SJSA1 (cell line): ENCODE measurements around the gene KNOP1. TPM values are rescaled to one million over a fixed set of nuclear protein-coding genes. Genes with fewer than 3 reads are reported as not detected.

Experiments
- DNase-seq, 2 experiments: peaks; one replicate each; pipeline ENCODE4 v3.0.0-alpha.2; 2015 to 2020; ENCODE audit warnings: low spot score in 2 of 2, low read depth in 1 of 2
- H3K27ac ChIP-seq: fragments of 250-450 bp; sonication (Bioruptor Pico); 2 replicates; pipeline ENCODE4 v1.5.1; 2020; ENCODE audit warnings: mild to moderate bottlenecking, moderate library complexity
- H3K27me3 ChIP-seq: fragments of 250-450 bp; sonication (Bioruptor Pico); replicated peaks from 2 replicates; pipeline ENCODE4 v1.5.1; 2020; ENCODE audit warnings: mild to moderate bottlenecking, moderate library complexity
- H3K36me3 ChIP-seq: fragments of 250-450 bp; sonication (Bioruptor Pico); 2 replicates; pipeline ENCODE4 v1.5.1; 2020; ENCODE audit warnings: mild to moderate bottlenecking
- H3K4me1 ChIP-seq: fragments of 250-450 bp; sonication (Bioruptor Pico); replicated peaks from 2 replicates; pipeline ENCODE4 v1.6.1; 2021; ENCODE audit warnings: mild to moderate bottlenecking
- H3K4me3 ChIP-seq: fragments of 250-450 bp; sonication (Bioruptor Pico); 2 replicates; pipeline ENCODE4 v1.5.1; 2020; ENCODE audit warnings: mild to moderate bottlenecking
- H3K9me3 ChIP-seq: fragments of 250-450 bp; sonication (Bioruptor Pico); replicated peaks from 2 replicates; pipeline ENCODE4 v1.5.1; 2020; ENCODE audit warnings: mild to moderate bottlenecking
- total RNA-seq: library from RNA; depleted of rRNA; stranded (reverse); fragments of >200 nt; shearing (Covaris generic); gene quantifications from 2 replicates; pipeline ENCODE4 v1.2.3, GENCODE V29; 2014

Gene KNOP1
- total RNA-seq, 1 experiment from 2014 or later, result 23.1 TPM

DNA sequence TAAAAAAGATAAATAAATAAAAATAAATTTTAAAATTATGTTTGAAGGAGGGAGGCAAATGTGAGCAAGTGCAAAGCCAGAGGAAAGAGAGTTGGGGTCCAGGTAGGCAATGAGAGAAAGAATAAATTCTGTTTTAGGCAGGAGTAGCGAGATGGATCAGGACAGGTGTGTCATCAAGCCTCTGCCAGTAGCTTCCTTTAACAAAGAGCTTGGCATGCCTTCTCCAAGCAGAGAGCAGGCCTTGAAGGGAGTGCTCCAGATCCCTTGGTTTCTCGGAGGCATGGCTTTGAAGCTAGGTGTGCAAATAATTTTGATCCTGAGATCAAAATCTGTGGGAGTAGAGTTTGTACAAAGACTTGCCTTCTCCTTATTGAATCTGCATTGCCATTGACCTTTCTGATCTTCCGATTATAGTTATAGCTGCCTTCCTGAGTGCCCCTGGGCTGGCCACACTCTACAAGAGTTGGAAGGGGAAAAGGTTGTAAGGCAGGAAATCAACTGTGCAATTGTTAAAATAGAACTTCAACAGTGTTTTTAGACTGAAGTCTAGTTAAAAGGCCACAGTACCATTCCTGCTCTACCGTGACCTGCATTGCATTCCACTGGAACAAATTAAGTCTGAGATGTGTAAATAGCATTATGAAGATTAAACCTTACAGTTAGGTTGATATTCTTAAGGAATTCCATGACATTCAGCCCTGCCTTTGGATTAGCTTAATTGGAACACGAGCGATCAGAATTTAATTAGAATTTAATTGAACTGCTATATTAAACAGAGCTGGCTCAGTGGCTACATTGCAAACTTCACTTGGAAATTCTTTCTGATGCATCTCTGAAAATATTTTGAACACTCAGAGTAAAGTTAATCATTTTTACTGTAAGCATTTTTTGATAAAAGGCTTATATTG, 33.7 kb upstream of the KNOP1 start:
- H3K27ac ChIP-seq, result no peak overlapping the region
- no peak for DNase-seq
- H3K9me3 ChIP-seq, result no peaks in the 10 kb centered on the region
- H3K36me3 ChIP-seq, result no peaks in the 10 kb centered on the region
- peaks cover 45% of the 10 kb centered on the region for H3K4me1 ChIP-seq
- H3K27me3 ChIP-seq, result no peaks in the 10 kb centered on the region
- no peak overlapping the region for H3K4me3 ChIP-seq

- no peaks in the 10 kb centered on the region for H3K27me3 ChIP-seq
- DNase-seq, result no peak
- H3K4me1 ChIP-seq, result peaks cover 47% of the 10 kb centered on the region
- no peaks in the 10 kb centered on the region for H3K36me3 ChIP-seq
- H3K9me3 ChIP-seq, result no peaks in the 10 kb centered on the region
- H3K27ac ChIP-seq, result no peak overlapping the region
- no peak overlapping the region for H3K4me3 ChIP-seq
Measured at GRCh38 chr16:19749571-19750080, 31.6 kb upstream of the KNOP1 start.

GRCh38 chr16:19748389-19749168, 30.6 kb upstream of the KNOP1 start:
- Histone ChIP-seq H3K4me3 (no peak overlapping the region), H3K27me3 (no peaks in the 10 kb centered on the region), H3K9me3 (no peaks in the 10 kb centered on the region), H3K36me3 (no peaks in the 10 kb centered on the region), H3K4me1 (peaks cover 38% of the 10 kb centered on the region), H3K27ac (no peak overlapping the region)
- DNase-seq, result no peak

GRCh38 chr16:19746561-19746960, 28.5 kb upstream of the KNOP1 start:
- no peaks in the 10 kb centered on the region for H3K36me3 ChIP-seq
- H3K27ac ChIP-seq, result no peak overlapping the region
- H3K4me3 ChIP-seq, result no peak overlapping the region
- no peaks in the 10 kb centered on the region for H3K27me3 ChIP-seq
- H3K4me1 ChIP-seq, result peaks cover 34% of the 10 kb centered on the region
- peak in 1 of 2 experiments; percentile 13 for DNase-seq
- H3K9me3 ChIP-seq, result no peaks in the 10 kb centered on the region

DNA sequence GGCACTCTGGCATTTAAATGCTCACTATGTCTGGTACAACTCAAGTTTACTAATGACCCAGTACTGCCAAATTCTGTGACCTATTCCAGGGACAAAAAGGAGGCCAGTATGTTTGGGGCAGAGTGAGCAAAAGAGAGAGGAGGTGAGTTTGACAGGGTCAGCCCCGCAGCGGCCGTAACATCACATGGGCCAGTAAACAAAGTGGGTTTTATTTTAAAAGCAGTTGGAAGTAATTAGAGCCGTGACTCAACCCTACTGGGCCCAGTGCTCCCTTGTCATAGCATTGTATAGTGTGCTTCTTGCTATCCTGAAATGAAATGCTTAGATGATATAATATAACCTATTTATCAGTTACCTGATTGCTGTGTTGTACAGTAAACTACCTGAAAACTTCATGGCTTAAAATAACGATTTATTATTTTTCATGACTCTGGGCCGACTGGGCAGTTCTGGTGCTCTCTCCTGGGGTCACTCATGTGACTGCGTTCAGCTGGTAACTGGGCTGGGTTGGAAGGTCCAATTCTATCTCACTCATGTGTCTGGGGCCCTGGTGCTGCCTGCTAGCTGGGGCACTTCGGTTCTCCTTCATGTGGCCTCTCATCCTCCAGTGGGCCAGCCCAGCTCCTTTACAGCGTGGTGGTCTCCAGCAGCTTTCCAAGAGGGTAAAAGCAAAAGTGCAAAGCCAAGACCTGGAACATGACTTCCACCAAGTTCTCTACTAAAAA, 27.4 kb upstream of the KNOP1 start:
- Histone ChIP-seq H3K4me3 (no peak overlapping the region), H3K27me3 (no peaks in the 10 kb centered on the region), H3K4me1 (peaks cover 34% of the 10 kb centered on the region), H3K36me3 (no peaks in the 10 kb centered on the region), H3K9me3 (no peaks in the 10 kb centered on the region), H3K27ac (peak overlapping the region; percentile 48)
- peak; percentile 51 to 58 for DNase-seq

GRCh38 chr16:19744670-19745069, 26.6 kb upstream of the KNOP1 start:
- H3K27me3 ChIP-seq, result no peaks in the 10 kb centered on the region
- H3K4me3 ChIP-seq, result no peak overlapping the region
- H3K4me1 ChIP-seq, result peaks cover 34% of the 10 kb centered on the region
- no peak overlapping the region for H3K27ac ChIP-seq
- no peak for DNase-seq
- no peaks in the 10 kb centered on the region for H3K36me3 ChIP-seq
- H3K9me3 ChIP-seq, result no peaks in the 10 kb centered on the region

GRCh38 chr16:19743816-19744159, 25.8 kb upstream of the KNOP1 start:
- Histone ChIP-seq H3K4me1 (peaks cover 28% of the 10 kb centered on the region), H3K9me3 (no peaks in the 10 kb centered on the region), H3K4me3 (no peak overlapping the region), H3K27me3 (no peaks in the 10 kb centered on the region), H3K36me3 (no peaks in the 10 kb centered on the region), H3K27ac (no peak overlapping the region)
- no peak for DNase-seq

DNA sequence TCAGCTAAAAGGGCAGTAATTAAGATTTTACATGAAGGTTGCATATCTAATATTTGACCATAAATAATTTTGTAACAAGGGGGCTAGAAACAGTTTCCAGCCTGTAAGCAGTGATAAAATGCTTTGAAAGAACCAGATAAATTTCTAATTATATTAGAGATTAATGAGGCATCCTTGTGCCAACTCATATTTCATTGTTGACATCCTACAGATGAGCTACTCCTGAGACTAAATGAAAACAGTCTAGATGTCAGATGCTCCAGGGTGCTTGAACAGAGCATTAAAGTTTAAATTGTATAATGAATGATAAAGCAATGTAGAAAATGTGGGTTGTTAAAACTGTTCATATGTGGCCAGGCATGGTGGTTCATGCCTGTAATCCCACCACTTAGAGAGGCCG, 23.3 kb upstream of the KNOP1 start:
- DNase-seq, result no peak
- Histone ChIP-seq H3K4me1 (peaks cover 17% of the 10 kb centered on the region), H3K36me3 (no peaks in the 10 kb centered on the region; the same call in 1 of the 2 replicates), H3K27me3 (no peaks in the 10 kb centered on the region), H3K4me3 (no peak overlapping the region), H3K9me3 (no peaks in the 10 kb centered on the region), H3K27ac (no peak overlapping the region)

DNA sequence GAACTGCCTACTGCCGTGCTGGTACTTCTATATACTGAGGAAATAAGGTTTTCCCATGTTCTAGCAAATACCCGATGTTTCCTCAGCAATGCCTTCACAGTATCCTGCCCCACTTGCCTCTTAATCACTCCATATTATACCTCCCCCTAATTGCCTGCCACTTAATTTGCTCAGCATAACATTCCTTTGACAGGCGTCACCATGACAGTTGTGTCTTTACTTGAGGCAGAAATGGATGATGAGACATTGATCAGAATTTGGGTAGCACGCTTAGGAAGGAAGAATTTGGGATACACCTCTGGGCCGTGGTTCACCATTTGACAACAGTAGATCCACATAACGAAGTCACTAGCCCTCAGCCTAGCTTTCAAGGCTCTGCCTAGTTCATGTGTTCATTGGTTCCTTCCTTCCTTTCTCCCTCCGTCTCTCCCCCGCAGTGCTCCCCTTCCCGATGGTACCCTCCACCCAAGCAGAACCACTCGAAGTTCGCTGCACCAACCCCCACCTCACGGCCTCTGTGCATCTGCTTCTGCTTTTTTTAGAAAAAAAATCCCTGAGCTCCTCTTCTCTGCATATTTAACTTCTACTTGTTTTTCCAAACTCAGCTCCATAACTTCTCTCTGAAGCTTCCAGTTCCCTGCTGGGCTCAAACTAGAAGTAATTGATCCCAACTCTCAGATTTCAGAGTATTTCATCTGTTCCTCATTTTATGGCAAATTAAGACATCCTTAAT, 19.4 kb upstream of the KNOP1 start:
- no peak for DNase-seq
- H3K9me3 ChIP-seq, result no peaks in the 10 kb centered on the region
- no peak overlapping the region for H3K27ac ChIP-seq
- no peaks in the 10 kb centered on the region for H3K4me1 ChIP-seq
- H3K27me3 ChIP-seq, result no peaks in the 10 kb centered on the region
- no peak overlapping the region for H3K4me3 ChIP-seq
- peaks cover 2% of the 10 kb centered on the region for H3K36me3 ChIP-seq

- no peak overlapping the region for H3K4me3 ChIP-seq
Measured at GRCh38 chr16:19735074-19735867, 17.2 kb upstream of the KNOP1 start.

GRCh38 chr16:19733551-19733950, 15.5 kb upstream of the KNOP1 start:
- no peaks in the 10 kb centered on the region for H3K4me1 ChIP-seq
- no peaks in the 10 kb centered on the region for H3K9me3 ChIP-seq
- no peak for DNase-seq
- no peaks in the 10 kb centered on the region for H3K27me3 ChIP-seq
- H3K4me3 ChIP-seq, result no peak overlapping the region
- H3K36me3 ChIP-seq, result peaks cover 2% of the 10 kb centered on the region
- no peak overlapping the region for H3K27ac ChIP-seq

More at GRCh38 chr16:19735074-19735867, 17.2 kb upstream of the KNOP1 start:
- no peak overlapping the region for H3K27ac ChIP-seq
- peaks cover 2% of the 10 kb centered on the region for H3K36me3 ChIP-seq
- no peak for DNase-seq
- H3K4me1 ChIP-seq, result no peaks in the 10 kb centered on the region
- H3K9me3 ChIP-seq, result no peaks in the 10 kb centered on the region
- no peaks in the 10 kb centered on the region for H3K27me3 ChIP-seq

DNA sequence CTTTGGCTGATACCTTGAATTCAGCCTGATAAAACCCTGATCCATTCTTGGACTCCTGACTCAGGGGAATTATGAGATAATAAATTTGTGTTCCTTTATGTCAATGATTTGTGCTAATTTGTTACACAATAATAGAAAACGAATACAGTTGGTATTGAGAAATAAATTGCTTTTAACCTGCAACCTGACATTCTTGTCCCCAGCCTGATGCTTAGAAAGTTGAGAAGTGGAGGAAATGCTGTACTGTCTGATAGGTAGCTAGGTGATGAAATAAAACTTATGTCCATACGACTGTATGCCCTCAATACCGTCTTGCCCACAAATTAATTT, 10.6 kb upstream of the KNOP1 start:
- Histone ChIP-seq H3K36me3 (no peaks in the 10 kb centered on the region), H3K9me3 (no peaks in the 10 kb centered on the region), H3K27ac (no peak overlapping the region), H3K27me3 (no peaks in the 10 kb centered on the region), H3K4me1 (no peaks in the 10 kb centered on the region), H3K4me3 (no peak overlapping the region)
- DNase-seq, result no peak
